Measurements from ENCODE around the gene DPYD.

GRCh38 chr1:97712980-97713379 lies 207.9 kb downstream of the DPYD start:
- TF ChIP-seq CTCF (IDR thresholded peaks at IDR 0.05) (no peak), EP300 (IDR thresholded peaks at IDR 0.05) (no peak), POLR2A (IDR thresholded peaks at IDR 0.05) (no peak)

Measured in sigmoid colon (tissue), 4 donors.